GM21515 (cell line): ENCODE results near the gene MSH4.
"Not testable (repeated sequence)": the region's sequence is repeated elsewhere in the genome, so short reads cannot be mapped to it uniquely, and the experiment has no call there.

Experiments used
- ATAC-seq: cut with Tn5 transposase; IDR thresholded peaks from one replicate; pipeline ENCODE4 v1.9.1; 2021; ENCODE audit not compliant: unreplicated experiment

MSH4 gene

DNA sequence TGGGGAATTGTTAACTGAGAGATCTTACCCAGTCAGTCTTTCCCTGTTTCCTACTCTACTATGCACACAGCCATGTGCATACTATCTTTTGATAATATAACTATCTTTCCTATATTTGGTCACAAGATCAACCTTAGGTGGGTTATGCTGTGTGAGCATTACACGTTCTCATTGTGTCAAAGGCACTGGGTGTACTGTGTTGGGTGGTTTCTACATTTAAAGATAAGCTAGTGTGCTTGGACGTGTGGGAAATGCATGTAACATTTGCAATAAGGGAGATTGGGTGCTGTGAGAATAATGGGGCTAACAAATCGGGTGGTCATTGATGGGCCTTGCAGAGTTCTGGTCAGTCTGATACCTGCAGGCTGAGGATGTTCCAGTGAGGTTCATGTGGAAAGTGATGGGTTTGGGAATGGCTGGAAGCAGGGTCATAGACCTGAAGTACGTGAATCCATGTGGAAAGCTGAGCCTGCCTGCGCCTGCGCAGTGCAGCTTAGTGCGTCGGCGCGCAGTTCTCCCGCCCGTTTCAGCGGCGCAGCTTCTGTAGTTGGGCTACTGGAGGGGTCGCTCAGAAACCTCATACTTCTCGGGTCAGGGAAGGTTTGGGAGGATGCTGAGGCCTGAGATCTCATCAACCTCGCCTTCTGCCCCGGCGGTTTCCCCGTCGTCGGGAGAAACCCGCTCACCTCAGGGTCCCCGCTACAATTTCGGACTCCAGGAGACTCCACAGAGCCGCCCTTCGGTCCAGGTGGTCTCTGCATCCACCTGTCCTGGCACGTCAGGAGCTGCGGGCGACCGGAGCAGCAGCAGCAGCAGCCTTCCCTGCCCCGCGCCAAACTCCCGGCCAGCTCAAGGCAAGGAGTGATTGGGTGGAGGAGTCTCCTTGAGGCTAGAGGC lies at the start of gene MSH4:
TSS of gene MSH4 (plus strand) at position 507 of the 897 bp plus-strand sequence. CDS start at position 611, 104 bp downstream.
- no peak for ATAC-seq

DNA sequence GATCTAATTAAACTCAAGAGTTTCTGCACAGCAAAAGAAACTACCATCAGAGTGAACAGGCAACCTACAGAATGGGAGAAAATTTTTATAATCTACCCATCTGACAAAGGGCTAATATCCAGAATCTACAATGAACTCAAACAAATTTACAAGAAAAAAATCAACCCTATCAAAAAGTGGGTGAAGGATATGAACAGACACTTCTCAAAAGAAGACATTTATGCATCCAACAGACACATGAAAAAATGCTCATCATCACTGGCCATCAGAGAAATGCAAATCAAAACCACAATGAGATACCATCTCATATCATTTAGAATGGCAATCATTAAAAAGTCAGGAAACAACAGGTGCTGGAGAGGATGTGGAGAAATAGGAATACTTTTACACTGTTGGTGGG lies 39.5 kb upstream of the MSH4 start:
- not testable (repeated sequence) for ATAC-seq

- ATAC-seq: not testable (repeated sequence)
Measured at GRCh38 chr1:75758543-75758942, 38.1 kb upstream of the MSH4 start.

DNA sequence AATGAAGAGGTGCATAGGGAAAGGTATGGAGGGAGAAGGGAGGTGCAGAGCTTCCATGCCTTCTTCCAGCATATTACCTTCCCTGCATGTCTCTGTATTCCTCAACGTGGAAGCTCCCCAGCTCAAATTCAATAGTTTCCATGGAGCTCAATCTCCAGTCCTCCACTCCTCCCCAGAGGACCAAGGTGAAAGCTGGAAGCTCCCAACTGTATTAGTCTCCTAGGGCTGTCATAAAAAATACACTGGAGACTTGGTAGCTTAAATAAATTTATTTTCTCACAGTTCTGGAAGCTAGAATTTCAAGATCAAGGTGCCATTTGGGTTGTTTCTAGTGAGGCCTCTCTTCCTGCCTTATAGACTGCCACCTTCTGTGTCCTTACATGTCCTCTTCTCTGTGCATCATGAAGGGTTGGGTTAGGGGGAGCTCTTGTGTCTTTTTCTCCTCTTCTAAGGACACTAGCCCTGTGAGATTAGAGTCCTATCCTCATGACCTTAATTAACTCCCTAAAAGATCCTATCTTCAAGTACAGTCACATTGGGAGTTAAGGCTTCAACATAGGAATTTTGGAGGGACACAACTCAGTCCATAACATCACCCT lies 32.5 kb upstream of the MSH4 start:
- ATAC-seq: no peak

DNA sequence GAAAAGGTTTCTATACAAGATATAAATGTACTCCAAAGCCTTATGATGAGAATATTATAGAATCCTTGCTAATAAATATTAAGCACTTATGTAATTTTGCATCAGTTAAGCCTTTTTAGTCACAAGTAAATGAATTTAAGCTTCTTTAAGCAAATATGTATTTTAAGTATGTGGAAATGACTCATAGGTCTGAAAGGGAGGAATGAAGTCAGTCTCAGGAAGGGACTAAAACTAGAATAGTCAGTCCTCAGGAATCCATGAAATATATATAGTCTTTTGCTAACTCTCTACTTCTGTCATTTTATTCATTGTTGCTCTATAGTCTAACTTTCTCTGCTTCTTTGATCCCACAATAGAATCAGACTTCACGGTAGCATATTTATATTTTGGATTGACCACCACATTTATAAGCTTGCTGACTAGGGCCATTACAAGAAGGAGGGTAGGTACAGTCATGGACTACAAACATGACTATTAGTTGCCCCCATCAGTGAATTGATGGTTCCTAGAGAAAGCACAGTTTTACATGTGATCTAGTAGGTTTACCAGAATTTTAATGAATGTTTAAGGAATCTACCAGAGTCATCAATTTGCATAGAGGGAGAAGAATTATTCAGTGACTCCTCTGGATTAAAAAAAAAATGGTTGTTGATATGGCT lies 30.9 kb upstream of the MSH4 start:
- ATAC-seq: no peak

- no peak for ATAC-seq
Measured at GRCh38 chr1:75768016-75768415, 28.7 kb upstream of the MSH4 start.

GRCh38 chr1:75770761-75771160 lies 25.9 kb upstream of the MSH4 start:
- no peak for ATAC-seq

GRCh38 chr1:75771978-75772377 lies 24.7 kb upstream of the MSH4 start:
- no peak for ATAC-seq

GRCh38 chr1:75777812-75778211 lies 18.9 kb upstream of the MSH4 start:
- not testable (repeated sequence) for ATAC-seq

DNA sequence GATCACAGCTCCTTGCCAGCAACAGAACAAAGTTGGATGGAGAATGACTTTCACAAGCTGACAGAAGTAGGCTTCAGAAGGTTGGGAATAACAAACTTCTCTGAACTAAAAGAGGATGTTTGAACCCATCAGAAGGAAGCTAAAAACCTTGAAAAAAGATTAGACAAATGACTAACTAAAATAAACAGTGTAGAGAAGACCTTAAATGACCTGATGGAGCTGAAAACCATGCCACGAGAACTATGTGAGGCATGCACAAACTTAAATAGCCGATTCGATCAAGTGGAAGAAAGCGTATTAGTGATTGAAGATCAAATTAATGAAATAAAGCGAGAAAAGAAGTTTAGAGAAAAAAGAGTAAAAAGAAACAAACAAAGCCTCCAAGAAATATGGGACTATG lies 18.0 kb upstream of the MSH4 start:
- ATAC-seq: not testable (repeated sequence)

DNA sequence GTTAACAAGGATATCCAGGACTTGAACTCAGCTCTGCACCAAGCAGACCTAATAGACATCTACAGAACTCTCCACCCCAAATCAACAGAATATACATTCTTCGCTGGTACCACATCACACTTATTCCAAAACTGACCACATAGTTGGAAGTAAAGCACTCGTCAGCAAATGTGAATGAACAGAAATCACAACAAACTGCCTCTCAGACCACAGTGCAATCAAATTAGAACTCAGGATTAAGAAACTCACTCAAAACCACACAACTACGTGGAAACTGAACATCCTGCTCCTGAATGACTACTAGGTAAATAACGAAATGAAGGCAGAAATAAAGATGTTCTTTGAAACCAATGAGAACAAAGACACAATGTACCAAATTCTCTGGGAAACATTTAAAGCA lies 16.5 kb upstream of the MSH4 start:
- not testable (repeated sequence) for ATAC-seq

- not testable (repeated sequence) for ATAC-seq
Measured at GRCh38 chr1:75783920-75784319, 12.8 kb upstream of the MSH4 start.

GRCh38 chr1:75785320-75785982 lies 11.2 kb upstream of the MSH4 start:
- peak; percentile 14 for ATAC-seq

- ATAC-seq: peak; percentile 70
Measured at GRCh38 chr1:75785983-75786853, 10.5 kb upstream of the MSH4 start, which contains the start of gene RABGGTB. RABGGTB (plus strand) TSS chr1:75786256; CDS start chr1:75786272, 16 bp downstream.

DNA sequence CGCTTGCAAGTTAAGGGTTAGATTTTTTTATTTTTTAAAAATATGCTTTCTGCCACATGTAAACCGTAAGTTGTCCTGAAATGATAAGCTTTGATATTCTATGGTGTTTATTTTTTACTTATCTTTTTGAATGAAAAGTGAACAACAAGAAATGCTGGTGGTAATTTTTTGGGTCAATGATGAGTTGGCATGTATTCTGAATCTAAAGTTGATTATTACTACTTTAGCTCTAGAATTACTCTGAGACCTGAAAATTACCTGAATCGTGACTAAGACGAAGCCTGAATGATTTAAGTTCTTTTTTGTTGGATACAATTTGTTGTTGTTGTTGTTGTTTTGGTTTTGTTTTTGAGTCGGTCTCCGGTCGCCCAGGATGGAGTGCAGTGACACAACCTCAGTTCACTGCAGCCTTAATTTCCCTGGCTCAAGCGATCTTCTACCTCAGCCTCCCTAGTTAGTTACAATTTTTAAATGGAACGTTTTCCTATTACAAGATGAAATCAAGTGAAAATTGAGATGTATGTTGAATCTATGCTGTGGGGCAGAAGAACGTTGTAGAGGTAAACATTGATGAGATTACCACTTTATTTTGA lies 9.7 kb upstream of the MSH4 start:
- ATAC-seq: no peak

DNA sequence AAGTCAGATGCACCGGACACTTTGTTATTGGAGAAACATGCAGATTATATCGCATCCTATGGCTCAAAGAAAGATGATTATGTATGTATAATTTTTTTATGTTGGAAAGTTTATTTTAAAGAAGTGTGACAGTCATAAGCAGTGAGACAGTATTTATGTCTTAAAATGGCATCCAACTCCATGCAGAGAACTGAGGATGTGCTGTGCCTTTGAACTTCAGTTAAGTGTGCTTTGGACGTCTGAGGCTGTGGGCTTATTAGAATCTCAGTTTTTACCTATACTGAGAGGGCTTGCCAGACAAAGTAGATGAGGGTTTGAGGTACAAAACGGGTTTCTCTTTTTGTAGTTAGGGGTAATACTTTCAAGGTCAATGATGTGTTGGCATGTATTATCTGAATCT lies 9.2 kb upstream of the MSH4 start:
- no peak for ATAC-seq

DNA sequence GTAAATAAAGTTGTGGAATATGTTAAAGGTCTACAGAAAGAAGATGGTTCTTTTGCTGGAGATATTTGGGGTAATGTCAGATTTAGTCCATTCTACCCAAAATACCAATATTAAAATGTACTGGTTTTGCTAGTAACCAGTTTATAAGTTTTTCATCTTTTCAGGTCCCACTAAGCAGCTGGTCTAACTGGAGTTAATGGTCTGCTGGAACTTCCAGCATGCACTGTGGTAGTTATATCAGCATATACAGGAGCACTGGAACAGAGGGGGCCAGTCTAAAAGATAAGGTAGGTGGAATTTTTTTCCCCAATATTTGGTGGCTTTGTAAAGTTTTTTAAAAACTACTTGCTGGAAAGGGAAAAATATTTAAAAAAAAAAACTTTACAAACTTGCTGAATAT lies 6.7 kb upstream of the MSH4 start:
- ATAC-seq: no peak

DNA sequence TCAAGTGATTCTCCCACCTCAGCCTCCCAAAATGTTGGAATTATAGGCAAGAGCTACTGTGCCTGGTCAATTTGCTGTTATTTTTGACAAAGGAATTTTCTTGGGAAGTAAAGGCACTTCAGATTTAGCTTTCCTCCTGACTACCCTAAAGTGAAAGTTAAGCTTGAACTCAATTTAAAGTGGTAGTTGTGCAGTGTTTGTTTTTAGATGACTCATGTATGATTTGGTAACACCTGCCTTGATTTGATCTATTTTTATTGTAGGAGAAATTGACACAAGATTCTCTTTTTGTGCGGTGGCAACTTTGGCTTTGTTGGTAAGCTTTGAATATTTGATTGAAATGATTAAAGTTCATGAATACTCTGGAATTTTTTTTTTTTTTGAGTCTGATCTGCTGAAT lies 5.7 kb upstream of the MSH4 start:
- ATAC-seq: no peak

DNA sequence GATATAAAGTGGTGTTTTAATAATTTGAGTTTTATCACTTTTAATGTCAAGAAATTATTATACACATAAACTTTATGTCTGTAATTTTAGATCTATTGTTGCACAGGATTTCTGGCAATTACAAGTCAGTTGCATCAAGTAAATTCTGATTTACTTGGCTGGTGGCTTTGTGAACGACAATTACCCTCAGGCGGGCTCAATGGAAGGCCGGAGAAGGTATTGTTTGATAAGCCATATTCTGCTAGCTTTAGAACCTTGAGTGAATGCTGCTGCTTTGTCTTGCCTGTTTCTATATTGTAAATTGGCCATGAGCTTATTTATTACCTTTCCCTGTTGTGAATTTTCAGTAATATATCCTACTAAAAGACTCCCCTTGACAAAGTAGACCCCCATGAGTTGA lies 4.6 kb upstream of the MSH4 start:
- no peak for ATAC-seq

- no peak for ATAC-seq
Measured at GRCh38 chr1:75794382-75794781, 2.3 kb upstream of the MSH4 start.
